NCI-H2081 (cell line): Measurements from ENCODE around the gene ODAM.
"Not testable (repeated sequence)": the region's sequence is repeated elsewhere in the genome, so short reads cannot be mapped to it uniquely, and the experiment has no call there.

Experiments
- DNase-seq, 2 experiments: peaks; one replicate each; lab custom pipeline; 2025; lab: John Stamatoyannopoulos, UW

Gene ODAM, protein sequence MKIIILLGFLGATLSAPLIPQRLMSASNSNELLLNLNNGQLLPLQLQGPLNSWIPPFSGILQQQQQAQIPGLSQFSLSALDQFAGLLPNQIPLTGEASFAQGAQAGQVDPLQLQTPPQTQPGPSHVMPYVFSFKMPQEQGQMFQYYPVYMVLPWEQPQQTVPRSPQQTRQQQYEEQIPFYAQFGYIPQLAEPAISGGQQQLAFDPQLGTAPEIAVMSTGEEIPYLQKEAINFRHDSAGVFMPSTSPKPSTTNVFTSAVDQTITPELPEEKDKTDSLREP

DNA sequence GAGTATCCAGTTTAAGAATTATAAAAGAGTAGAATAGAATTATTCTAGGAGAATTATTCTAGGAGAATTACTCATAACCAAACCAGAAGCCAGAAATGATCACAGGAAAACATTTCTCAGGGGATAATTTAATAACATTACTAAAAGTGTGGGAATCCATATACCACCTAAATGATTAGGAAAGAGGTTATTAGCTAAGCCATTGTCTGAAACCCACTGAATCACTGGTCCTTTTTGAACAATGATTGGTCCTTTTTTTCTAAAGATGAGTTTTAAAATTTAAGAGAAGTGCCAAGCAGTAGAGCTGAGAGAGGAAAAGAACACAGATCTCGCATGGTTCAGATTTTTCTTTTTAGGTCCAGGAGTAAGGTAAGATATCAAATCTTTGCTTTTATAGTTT lies at the start of gene ODAM:
Gene ODAM, plus strand, starts transcription at position 301 of the 400 bp plus-strand sequence. CDS start 819 bp downstream, outside the sequence.
- DNase-seq, result no peak

DNA sequence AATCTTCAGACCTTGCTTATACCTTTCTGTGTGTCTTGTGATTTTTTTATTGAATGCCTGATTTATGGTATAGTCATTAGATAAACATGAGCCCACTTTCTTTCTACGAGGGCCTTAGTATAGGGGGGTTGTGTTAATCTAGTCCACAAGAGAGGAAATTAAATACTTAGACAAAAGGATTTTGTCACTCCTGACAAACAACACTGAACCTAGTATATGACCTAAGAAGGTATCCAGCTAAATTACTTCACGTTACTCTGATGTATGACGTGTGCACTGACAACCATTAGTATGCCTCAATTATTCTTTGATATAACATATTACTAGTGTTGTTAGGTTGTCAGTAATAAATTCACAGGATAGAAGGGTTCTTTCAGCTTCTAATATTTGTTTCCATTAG lies 44.3 kb upstream of the ODAM start:
- no peak for DNase-seq

DNA sequence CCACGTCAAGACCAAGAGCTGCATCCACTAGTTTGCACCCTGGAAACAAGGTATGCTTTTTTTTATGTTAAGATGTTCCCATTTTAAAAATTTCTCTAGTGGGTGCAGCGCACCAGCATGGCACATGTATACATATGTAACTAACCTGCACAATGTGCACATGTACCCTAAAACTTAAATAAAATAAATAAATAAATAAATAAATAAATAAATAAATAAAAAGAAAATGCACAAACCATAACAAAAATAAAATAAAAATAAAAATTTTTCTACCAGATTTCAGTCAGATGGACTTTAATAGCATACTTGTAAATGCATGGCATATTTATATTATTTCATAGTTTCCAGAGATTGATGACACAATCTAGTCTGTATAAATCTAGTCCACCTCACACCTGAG lies 43.4 kb upstream of the ODAM start:
- no peak for DNase-seq

DNA sequence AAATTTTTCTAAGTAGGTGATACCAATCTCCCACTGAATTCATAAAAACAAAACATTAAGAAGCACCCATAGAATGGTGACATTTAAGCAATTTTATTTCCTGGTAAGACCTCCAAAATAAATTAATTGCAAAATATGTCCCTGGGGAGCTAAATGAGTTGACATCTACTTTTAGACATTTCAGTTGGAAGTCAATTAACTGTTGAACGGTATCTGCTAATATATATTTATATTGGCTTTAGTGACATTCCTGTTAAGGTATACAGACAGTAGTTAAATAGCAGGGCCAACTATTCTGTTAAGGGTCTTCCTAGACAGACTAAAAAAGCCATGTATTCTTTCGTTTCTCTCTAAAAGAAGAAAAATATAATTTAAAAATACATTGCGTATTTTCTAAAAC lies 41.6 kb upstream of the ODAM start, which contains the start of gene PRR27:
Gene PRR27, plus strand, starts transcription at position 301 of the 400 bp plus-strand sequence. CDS start 139 bp downstream, outside the sequence.
- DNase-seq, result no peak

DNA sequence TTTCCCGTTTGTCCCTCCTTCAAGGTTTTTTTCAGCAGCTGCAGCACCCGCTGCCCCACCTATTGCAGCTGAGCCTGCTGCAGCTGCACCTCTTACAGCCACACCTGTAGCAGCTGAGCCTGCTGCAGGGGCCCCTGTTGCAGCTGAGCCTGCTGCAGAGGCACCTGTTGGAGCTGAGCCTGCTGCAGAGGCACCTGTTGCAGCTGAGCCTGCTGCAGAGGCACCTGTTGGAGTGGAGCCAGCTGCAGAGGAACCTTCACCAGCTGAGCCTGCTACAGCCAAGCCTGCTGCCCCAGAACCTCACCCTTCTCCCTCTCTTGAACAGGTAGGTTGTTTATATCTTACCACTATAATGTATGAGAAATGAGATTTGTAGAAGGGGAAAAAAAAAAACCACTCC lies 36.9 kb upstream of the ODAM start:
- peak in 1 of 2 experiments; percentile 12 for DNase-seq

DNA sequence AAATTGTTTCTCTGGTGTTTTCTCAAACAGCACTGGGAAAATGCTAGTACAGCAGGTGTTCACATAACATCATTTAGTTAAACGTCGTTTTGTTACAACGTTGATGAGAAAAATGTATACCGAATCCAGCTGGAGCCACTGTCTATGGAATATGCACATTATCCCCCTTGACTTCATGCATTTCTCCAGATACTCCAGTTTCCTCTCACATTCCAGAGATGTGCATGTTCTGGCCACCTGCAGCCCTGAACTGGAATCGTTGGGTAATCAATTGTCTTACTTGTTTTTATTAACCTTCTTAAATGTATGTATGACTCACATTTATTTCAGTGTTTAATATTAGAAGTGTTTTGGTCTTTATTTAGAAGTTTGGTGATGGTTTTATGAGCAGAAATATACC lies 18.4 kb upstream of the ODAM start:
- DNase-seq, result no peak

DNA sequence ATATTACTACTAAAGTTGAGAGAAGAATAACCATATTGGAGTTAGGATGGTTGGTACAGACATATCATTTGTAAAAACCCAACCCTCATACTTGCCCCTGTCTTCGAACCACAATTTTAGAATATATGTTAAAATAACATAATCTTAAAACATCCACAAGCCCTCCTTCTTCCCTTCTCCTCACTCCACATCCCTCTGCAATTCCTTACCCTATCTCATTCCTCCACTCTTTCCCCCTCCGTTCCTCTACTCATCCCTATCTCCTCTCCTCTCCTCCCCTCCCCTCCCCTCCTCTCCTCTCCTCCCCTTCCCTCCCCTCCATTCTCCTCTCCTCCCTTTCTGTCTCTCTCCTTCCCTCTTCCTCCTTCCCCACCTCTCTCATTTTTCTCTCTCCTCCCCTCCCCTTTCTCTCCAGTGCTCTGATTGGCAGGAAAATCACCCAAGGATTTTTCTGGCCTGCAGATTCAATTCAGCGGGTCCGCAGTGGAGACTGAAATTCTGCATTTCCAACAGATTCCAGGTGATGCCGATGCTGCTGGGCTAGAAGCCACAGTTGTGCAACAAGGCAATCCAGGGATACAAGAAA lies 17.4 kb upstream of the ODAM start:
- no peak for DNase-seq

DNA sequence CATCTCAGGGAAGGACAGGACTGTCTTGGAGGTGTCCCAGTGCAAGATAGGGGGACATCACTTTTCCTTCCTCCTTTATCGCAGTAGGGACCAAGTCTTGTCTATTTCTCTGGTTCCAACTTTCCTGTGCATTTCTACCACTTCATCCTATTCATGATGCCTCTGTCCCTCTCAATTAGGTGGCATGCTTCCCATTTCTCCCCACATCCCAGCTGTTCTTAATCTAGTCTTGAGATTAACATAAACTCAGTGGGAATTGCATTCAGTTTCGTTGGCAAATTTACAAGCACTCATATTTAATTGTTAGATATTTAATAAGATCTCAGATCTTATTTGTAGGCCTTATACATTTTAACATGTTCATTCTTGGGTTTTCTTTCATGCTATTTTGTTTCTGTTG lies 15.7 kb upstream of the ODAM start:
- DNase-seq, result no peak

DNA sequence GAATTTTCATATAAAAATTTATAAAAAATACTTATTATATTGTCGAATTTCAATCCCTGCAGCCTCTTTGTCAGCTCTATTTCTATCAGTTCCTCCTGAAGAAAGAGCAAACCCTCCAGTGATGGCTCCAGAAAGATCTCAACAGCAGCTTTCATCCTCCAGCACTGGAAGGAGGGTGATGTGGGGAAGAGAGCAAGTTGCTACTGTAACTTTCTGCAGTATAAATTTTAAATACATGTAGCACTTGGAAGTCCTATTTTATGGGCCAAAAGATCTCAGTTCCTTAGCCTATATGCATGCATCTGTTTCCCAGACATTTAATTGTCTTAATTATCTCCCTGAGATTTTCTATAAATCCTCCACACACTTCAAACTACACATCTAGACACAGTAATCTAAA lies 13.7 kb upstream of the ODAM start:
- DNase-seq, result no peak

DNA sequence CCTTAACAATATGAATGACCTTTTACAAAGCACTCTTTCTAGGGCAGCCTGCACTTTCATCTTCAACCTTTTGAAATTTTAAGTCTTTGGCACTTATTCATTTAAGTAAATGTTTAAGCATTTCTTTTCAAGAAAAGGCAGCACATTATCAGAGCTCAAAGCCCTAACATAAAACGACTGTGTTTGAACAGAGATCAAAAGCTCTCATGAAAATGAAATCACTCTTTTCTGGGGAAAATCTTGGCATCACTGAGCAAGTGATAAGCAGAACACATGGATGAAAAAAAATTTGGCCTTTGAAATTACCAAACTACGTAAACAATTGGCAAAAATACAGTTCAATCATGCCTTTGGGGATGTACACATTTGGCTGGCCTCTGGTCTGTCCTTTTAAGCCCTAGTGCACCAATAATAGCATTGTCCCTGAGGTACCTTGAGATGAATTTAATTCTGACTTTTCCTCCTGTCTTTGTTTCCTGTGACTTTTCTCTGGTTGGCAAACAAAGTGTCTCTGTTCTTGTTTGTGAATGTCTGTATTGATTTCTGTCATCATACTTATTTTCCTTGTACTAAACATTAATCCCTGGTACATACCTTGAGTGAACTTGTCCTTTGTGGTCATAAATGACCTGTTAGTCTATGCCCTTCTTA lies 12.9 kb upstream of the ODAM start:
- no peak for DNase-seq

DNA sequence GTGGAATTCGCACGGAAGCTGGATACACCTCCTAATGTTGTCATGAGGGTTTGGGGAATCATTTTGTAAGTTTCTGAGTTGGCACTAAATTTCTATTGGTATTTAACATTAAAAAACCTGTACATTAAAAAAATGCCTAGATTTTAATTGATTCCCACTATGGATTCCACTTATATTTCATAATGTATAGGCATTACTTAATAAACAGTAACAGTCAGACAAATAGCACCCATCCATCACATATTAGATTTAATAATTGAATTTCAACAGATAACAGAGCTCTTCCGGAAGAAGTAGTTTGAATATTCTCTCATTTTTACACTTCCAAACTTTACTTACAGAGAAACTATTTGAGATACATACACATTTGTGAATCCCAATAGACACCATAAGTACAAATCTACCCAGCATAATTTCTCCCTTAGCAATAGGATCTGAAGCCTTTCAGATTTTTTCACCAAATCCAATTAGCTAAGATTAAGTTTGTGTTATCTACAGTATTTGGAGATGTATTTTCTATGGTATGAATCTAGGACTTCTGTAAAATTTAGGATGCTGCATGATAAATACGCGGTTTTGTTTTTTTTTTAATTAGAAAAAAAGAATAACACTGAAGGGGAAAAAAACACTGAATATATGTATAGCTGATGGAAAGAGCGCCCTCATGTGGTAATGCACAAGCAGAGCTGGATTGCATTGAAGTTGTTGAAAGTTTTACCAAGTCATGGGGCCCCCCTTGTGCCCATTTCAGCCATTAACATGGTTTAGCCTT lies 12.2 kb upstream of the ODAM start:
- peak; percentile 12 to 42 for DNase-seq

DNA sequence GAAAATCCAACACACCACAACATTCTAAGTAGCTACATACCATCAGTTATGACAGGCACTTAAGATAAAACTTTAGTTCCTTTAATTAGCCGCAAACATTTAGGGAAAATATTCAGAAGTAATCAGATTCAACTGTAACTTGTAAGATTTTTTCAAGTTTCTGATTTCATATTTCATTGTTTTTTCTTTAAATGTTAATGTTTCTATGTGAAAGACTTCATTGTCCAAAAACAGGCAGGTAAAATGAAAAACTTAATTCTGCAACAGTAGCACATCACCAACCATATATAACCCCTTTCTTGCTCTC lies 11.6 kb upstream of the ODAM start:
- no peak for DNase-seq

DNA sequence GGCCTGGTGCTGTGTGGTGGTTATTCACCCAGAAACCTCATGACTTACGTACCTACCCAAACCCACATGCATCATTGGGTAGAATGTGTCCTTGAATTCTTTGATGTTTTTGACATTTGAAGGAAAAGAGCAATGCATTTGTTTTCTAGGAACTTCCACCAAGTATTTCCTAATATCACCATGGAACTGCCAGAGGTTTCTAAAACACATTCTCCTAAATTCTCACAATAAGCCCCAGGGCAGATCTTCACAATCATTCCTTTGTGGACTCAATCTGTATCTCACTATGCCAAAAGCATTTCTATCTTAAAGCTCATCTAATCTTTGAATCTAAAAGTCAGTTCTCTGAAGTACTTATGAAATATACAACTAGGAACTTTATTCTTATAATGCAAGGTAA lies 8.3 kb upstream of the ODAM start:
- DNase-seq, result no peak

DNA sequence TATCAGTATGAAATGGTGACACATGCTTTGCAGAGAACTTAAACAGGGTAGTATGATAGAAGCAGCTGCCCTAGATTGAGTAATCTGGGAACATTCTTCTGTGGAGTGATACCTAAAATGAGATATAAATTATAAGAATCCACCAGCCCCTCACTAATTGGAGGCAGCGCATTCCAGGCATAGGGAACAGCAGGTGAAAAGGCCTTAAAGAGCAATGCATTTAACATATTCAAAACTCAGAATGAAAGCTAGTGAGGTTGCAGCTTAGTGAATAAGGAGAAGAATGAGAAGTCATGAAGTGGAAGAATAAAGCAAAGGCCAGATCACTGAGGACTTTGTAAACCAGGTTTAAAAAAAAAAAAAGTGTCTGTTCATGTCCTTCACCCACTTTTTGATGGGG lies 4.9 kb upstream of the ODAM start:
- DNase-seq, result no peak

DNA sequence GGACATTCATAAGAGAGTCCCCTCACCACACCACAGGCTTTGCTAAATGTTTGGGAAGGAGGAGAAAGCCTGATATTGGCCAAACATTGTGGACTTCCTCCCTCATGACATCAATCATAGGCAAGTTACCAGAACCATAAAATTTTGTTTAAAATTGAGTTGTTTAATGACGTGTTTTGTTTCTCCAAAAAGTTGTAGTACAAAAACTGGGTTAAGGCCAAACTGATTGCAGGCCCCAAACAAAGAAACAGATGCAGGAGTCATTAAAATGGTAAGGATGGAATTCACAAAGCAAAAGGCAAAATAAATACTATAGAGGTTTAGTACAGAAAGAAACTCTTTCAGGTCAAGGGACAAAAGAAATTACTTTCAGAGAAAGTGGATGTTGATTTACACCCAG lies 3.9 kb upstream of the ODAM start:
- no peak for DNase-seq

DNA sequence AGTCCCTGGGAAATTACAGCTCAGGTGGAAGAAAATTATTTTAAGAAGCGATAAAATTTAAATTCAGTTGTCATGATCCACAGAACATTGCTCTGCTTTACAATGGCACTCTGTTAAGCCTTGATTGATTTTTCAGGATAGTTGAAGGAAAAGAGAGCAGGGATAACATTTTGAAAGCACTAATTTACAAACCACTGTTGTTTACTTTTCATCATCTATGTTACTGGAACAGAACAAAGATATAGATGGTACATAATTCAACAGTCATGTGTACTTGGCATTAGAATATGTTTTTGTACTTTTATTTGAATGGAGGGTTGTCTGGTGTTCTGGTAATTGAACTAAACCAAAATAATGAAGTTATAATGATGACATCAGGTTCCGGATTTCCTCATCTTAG lies 2.6 kb upstream of the ODAM start:
- DNase-seq, result no peak

DNA sequence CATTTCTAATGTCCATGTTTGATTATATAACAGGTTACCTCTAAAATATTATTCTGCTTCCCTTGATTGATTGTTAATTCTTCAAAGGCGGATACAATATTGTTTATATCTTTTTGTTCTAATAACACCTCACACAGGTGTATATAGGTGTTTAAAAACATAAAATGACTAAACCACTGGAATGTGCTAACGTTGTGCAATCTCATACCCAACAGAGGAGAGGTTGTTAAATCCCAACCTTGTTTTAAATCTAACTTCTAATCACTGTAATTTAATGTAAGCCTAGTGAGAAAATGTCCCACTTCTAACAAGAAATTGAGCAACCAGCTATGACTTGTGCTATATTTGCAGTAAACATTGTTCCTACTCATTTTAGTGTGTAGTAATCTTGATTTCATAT lies 1.3 kb downstream of the ODAM start:
- DNase-seq, result no peak

DNA sequence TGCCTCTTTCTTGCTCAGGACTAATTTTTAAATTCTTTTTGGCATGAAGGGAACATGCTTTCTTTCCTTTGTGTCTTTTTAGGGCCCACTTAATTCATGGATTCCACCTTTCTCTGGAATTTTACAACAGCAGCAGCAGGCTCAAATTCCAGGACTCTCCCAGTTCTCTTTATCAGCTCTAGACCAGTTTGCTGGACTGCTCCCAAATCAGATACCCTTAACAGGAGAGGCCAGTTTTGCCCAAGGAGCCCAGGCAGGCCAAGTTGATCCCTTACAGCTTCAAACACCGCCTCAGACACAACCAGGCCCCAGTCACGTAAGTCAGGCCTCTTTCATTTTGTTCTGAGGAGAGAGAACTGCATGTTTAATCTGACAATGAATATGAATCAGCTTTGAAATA lies 2.3 kb downstream of the ODAM start:
- no peak for DNase-seq

DNA sequence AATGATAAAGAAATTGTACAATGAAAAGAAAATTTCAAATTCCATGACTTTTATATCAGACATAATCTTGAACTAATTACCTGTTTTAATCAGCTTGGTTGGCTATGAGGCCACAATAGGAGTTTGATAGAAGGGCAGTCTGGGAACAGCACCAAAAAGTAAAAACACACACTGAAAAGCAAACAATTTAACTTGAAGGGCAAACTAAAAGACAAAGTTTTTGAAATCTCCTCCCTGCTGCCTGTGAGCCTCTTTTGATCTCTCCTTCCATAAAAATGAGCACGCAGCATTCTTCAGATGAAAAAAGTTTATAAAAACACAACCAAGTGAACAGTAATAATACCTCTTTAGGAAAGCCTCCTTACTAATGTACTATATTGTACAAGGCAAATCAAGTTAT lies 8.1 kb downstream of the ODAM start:
- DNase-seq, result no peak

DNA sequence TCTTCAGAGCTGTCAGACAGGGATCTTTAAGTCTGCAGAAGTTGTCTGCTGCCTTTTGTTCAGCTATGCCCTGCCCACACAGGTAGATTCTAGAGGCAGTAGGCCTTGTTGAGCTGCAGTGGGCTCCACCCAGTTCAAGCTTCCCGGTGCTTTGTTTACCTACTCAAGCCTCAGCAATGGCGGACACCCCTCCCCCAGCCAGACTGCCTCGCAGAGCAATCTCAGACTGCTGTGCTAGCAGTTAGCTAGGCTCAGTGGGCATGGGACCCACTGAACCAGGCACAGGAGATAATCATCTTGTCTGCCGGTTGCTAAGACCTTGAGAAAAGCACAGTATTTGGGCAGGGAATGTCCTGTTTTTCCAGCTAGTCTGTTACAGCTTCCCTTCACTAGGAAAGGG lies 17.2 kb downstream of the ODAM start:
- DNase-seq, result not testable (repeated sequence)

DNA sequence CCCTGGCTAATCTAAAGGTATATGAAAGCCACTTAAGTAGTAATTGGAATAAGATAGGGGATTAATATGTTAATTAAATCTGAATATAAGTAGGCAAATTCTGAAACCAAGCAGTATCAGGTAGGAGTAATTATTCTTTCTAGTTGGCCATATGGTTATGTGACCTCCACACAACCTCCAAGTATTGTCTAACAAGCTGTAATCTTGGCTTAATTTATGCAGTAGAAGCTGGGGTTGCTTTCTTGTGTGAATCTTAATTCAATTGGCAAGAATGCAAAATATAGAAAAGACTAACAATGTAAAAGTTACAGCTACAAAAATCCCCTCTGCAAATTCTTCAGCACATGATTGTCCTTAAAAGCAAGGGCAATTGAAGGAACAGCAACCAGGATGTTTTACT lies 20.6 kb downstream of the ODAM start:
- not testable (repeated sequence) for DNase-seq

DNA sequence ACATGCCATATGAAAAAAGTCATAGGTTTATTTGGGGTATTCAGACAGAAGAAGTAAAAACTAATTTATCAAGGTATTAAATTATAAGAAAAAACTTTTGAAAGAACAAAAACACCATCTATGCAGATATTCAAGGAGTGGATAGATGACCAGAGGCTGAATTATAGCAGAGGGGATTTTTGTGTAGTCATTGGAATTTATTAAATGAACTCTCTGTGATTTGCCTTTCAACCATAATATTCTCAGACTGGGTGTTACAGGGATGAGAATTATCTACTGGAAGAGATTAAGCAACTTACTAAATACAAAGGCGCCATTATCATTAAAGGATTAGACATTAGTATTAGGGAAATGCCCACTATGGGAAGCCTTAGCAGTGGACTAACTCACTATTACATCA lies 21.0 kb downstream of the ODAM start:
- not testable (repeated sequence) for DNase-seq

DNA sequence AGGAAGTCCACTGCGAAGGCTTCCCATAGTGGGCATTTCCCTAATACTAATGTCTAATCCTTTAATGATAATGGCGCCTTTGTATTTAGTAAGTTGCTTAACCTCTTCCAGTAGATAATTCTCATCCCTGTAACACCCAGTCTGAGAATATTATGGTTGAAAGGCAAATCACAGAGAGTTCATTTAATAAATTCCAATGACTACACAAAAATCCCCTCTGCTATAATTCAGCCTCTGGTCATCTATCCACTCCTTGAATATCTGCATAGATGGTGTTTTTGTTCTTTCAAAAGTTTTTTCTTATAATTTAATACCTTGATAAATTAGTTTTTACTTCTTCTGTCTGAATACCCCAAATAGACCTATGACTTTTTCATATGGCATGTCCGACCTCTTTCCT lies 25.9 kb downstream of the ODAM start:
- DNase-seq, result not testable (repeated sequence)
